GM23338 (cell line): ENCODE data around the gene SPATA2L.

Experiments
- CREB1 ChIP-seq: fragments of 250-450 bp; sonication (Bioruptor Pico); IDR thresholded peaks from 2 replicates; pipeline ENCODE4 v1.5.0; 2020; ENCODE audit warnings: low read depth, mild to moderate bottlenecking, moderate library complexity
- EZH2 ChIP-seq: fragments of 200-600 bp; sonication (generic); IDR thresholded peaks from one replicate; pipeline ENCODE4 v1.8.0; 2017; ENCODE audit warnings: antibody characterized with exemption, mild to moderate bottlenecking, low read depth; ENCODE audit not compliant: unreplicated experiment
- TF ChIP-seq, protein P1 (sequence below), 2 experiments: fragments of 200-600 bp in 1 of 2; sonication (generic) in 1 of 2; conservative IDR thresholded peaks; 2 replicates each; pipeline versions ENCODE4 v1.5.1 to v1.6.1; 2016 to 2017; ENCODE audit warnings: antibody characterized with exemption in 2 of 2, low read depth in 2 of 2, mild to moderate bottlenecking in 2 of 2, moderate library complexity in 1 of 2
- TF ChIP-seq, protein P2 (sequence below): IDR thresholded peaks from one replicate; pipeline ENCODE4 v1.6.1; 2018; ENCODE audit warnings: antibody characterized with exemption; ENCODE audit not compliant: unreplicated experiment

DNA sequence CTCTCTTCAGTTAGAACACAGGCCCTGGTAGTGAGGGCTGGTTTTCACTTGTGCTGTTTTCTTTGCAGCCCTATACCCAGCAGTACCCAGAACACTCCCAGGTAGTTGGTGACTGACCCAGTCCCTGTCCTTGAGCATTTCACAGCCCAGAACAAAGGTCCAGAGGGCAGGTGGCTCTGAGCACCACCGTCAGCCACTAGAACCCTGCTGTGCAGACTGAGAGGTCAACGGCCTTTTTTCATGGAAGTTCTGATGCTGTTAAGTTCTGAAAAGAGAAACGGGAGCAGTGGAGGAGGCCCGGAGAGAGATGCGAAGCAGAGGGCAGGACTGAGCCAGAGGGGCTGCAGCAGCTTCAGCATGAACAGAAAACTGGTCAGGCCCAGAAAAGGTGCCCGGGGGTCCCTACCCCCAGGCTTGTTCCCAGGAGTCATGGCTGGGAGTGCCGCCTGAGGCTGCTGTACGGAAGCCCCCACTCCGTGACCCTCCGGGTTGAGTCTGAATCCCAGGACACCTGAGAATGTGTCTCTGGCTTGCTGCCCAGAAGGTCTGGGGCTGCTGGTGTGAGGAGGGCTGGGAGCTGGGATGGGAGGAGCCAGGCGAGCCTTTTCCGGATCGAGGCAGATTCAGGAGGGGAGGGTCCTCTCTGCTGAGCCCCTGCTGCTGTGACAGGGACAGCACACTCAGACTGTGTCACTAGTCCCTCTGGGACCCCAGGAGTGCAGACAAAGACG is 28.5 kb upstream of the SPATA2L start:
- TF ChIP-seq, protein P1, sequence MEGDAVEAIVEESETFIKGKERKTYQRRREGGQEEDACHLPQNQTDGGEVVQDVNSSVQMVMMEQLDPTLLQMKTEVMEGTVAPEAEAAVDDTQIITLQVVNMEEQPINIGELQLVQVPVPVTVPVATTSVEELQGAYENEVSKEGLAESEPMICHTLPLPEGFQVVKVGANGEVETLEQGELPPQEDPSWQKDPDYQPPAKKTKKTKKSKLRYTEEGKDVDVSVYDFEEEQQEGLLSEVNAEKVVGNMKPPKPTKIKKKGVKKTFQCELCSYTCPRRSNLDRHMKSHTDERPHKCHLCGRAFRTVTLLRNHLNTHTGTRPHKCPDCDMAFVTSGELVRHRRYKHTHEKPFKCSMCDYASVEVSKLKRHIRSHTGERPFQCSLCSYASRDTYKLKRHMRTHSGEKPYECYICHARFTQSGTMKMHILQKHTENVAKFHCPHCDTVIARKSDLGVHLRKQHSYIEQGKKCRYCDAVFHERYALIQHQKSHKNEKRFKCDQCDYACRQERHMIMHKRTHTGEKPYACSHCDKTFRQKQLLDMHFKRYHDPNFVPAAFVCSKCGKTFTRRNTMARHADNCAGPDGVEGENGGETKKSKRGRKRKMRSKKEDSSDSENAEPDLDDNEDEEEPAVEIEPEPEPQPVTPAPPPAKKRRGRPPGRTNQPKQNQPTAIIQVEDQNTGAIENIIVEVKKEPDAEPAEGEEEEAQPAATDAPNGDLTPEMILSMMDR (conservative IDR thresholded peaks at IDR 0.05; ENCODE audit: low read depth in 2 of 2), result no peak
- TF ChIP-seq CREB1 (CRISPR knock-in tag), result no peak
- TF ChIP-seq, protein P2, sequence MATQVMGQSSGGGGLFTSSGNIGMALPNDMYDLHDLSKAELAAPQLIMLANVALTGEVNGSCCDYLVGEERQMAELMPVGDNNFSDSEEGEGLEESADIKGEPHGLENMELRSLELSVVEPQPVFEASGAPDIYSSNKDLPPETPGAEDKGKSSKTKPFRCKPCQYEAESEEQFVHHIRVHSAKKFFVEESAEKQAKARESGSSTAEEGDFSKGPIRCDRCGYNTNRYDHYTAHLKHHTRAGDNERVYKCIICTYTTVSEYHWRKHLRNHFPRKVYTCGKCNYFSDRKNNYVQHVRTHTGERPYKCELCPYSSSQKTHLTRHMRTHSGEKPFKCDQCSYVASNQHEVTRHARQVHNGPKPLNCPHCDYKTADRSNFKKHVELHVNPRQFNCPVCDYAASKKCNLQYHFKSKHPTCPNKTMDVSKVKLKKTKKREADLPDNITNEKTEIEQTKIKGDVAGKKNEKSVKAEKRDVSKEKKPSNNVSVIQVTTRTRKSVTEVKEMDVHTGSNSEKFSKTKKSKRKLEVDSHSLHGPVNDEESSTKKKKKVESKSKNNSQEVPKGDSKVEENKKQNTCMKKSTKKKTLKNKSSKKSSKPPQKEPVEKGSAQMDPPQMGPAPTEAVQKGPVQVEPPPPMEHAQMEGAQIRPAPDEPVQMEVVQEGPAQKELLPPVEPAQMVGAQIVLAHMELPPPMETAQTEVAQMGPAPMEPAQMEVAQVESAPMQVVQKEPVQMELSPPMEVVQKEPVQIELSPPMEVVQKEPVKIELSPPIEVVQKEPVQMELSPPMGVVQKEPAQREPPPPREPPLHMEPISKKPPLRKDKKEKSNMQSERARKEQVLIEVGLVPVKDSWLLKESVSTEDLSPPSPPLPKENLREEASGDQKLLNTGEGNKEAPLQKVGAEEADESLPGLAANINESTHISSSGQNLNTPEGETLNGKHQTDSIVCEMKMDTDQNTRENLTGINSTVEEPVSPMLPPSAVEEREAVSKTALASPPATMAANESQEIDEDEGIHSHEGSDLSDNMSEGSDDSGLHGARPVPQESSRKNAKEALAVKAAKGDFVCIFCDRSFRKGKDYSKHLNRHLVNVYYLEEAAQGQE, result no peak
- no peak for TF ChIP-seq EZH2
